MM.1S (cell line): ENCODE results near the gene CYP4F3.

Source experiments
- DNase-seq: peaks from one replicate; pipeline ENCODE4 v3.0.0-alpha.2; 2015
- H2AFZ ChIP-seq: fragments of 300-600 bp; sonication (generic); 2 replicates; pipeline ENCODE4 v1.6.0; 2016; ENCODE audit warnings: antibody characterized with exemption, low read length
- H3F3A ChIP-seq: fragments of 300-600 bp; sonication (generic); 2 replicates; pipeline ENCODE4 v1.6.1; 2016; ENCODE audit warnings: mild to moderate bottlenecking, antibody characterized with exemption, low read length, moderate library complexity, mixed read lengths; ENCODE audit not compliant: insufficient read depth
- H3K27ac ChIP-seq: fragments of 300-600 bp; sonication (generic); 2 replicates; pipeline ENCODE4 v1.5.1; 2016; ENCODE audit warnings: mild to moderate bottlenecking, low read length
- H3K27me3 ChIP-seq: fragments of 300-600 bp; sonication (generic); replicated peaks from 2 replicates; pipeline ENCODE4 v1.6.0; 2016; ENCODE audit warnings: low read length; ENCODE audit not compliant: insufficient read depth
- H3K36me3 ChIP-seq: fragments of 300-600 bp; sonication (generic); replicated peaks from 2 replicates; pipeline ENCODE4 v1.6.1; 2016; ENCODE audit warnings: mild to moderate bottlenecking, low read length, mixed read lengths; ENCODE audit not compliant: insufficient read depth
- H3K4me1 ChIP-seq: fragments of 300-600 bp; sonication (generic); 2 replicates; pipeline ENCODE4 v1.6.1; 2016; ENCODE audit warnings: low read length, mixed read lengths
- H3K4me2 ChIP-seq: fragments of 300-600 bp; sonication (generic); 2 replicates; pipeline ENCODE4 v1.6.0; 2016; ENCODE audit warnings: low read depth, low read length
- H3K4me3 ChIP-seq: fragments of 300-600 bp; sonication (generic); 2 replicates; pipeline ENCODE4 v1.5.1; 2016; ENCODE audit warnings: low read length, mixed read lengths
- H3K79me2 ChIP-seq: fragments of 300-600 bp; sonication (generic); 2 replicates; pipeline ENCODE4 v1.6.1; 2016; ENCODE audit warnings: mixed run types, low read length, mixed read lengths
- H3K9ac ChIP-seq: fragments of 300-600 bp; sonication (generic); 2 replicates; pipeline ENCODE4 v1.6.1; 2016; ENCODE audit warnings: low read length, mixed read lengths
- H3K9me2 ChIP-seq: fragments of 300-600 bp; sonication (generic); replicated peaks from 2 replicates; pipeline ENCODE4 v1.6.1; 2016; ENCODE audit warnings: mild to moderate bottlenecking, low read length, mixed read lengths; ENCODE audit not compliant: insufficient read depth
- H3K9me3 ChIP-seq: fragments of 300-600 bp; sonication (generic); replicated peaks from 2 replicates; pipeline ENCODE4 v1.6.1; 2016; ENCODE audit warnings: mild to moderate bottlenecking, low read length, mixed read lengths; ENCODE audit not compliant: insufficient read depth
- H4K20me1 ChIP-seq: fragments of 300-600 bp; sonication (generic); 2 replicates; pipeline ENCODE4 v1.6.1; 2016; ENCODE audit warnings: mild to moderate bottlenecking, low read length, moderate library complexity, mixed read lengths; ENCODE audit not compliant: insufficient read depth
- CTCF ChIP-seq: fragments of 300-600 bp; sonication (generic); IDR thresholded peaks from 2 replicates; pipeline ENCODE4 v1.5.1; 2016; ENCODE audit warnings: antibody characterized with exemption, low read length, mixed read lengths
- EZH2 ChIP-seq: fragments of 300-600 bp; sonication (generic); optimal IDR thresholded peaks from 2 replicates; pipeline ENCODE3; 2017; ENCODE audit warnings: low read depth, mild to moderate bottlenecking, antibody characterized with exemption, low read length, mixed read lengths
- EZH2phosphoT487 ChIP-seq: fragments of 300-600 bp; sonication (generic); IDR thresholded peaks from 2 replicates; pipeline ENCODE4 v1.6.1; 2018; ENCODE audit warnings: antibody characterized with exemption, low read length

Gene CYP4F3

GRCh38 chr19:15696654-15697194, 56.0 kb downstream of the CYP4F3 start:
- Histone ChIP-seq H3K27ac (no peak overlapping the region), H3K9ac (no peak overlapping the region), H4K20me1 (no peaks in the 10 kb centered on the region), H3K4me2 (peak overlapping the region; percentile 24), H3F3A (no peaks in the 10 kb centered on the region), H2AFZ (peak overlapping the region; percentile 59), H3K79me2 (no peaks in the 10 kb centered on the region), H3K9me3 (no peaks in the 10 kb centered on the region), H3K9me2 (no peaks in the 10 kb centered on the region), H3K4me1 (no peaks in the 10 kb centered on the region), H3K27me3 (peaks cover 47% of the 10 kb centered on the region), H3K36me3 (no peaks in the 10 kb centered on the region), H3K4me3 (no peak overlapping the region; the same call in 1 of the 2 replicates)
- DNase-seq = no peak
- TF ChIP-seq EZH2phosphoT487 = no peak

- Histone ChIP-seq H3K4me2 (no peak overlapping the region), H3K4me1 (no peaks in the 10 kb centered on the region), H3K27me3 (peaks cover 69% of the 10 kb centered on the region), H3K9me2 (no peaks in the 10 kb centered on the region), H3F3A (no peaks in the 10 kb centered on the region), H3K4me3 (no peak overlapping the region), H2AFZ (no peak overlapping the region), H3K79me2 (no peaks in the 10 kb centered on the region), H3K9ac (no peak overlapping the region), H3K27ac (no peak overlapping the region), H4K20me1 (no peaks in the 10 kb centered on the region), H3K9me3 (no peaks in the 10 kb centered on the region), H3K36me3 (no peaks in the 10 kb centered on the region)
- DNase-seq = no peak
- TF ChIP-seq EZH2 (no peak), CTCF (no peak), EZH2phosphoT487 (no peak)
Observed at GRCh38 chr19:15701757-15702533, 61.2 kb downstream of the CYP4F3 start.

- H2AFZ ChIP-seq = no peak overlapping the region
- no peaks in the 10 kb centered on the region for H3K79me2 ChIP-seq
- no peaks in the 10 kb centered on the region for H4K20me1 ChIP-seq
- H3K4me2 ChIP-seq = no peak overlapping the region
- no peak overlapping the region for H3K27ac ChIP-seq
- H3K4me1 ChIP-seq = no peaks in the 10 kb centered on the region
- peak; percentile 21 for DNase-seq
- H3K9me3 ChIP-seq = no peaks in the 10 kb centered on the region
- H3K9ac ChIP-seq = no peak overlapping the region
- no peaks in the 10 kb centered on the region for H3F3A ChIP-seq
- H3K4me3 ChIP-seq = no peak overlapping the region
- TF ChIP-seq EZH2phosphoT487 (no peak), CTCF (peak; percentile 20)
- no peaks in the 10 kb centered on the region for H3K36me3 ChIP-seq
- H3K9me2 ChIP-seq = no peaks in the 10 kb centered on the region
- H3K27me3 ChIP-seq = peaks cover 63% of the 10 kb centered on the region
Observed at GRCh38 chr19:15702534-15702930, 61.8 kb downstream of the CYP4F3 start.
